Activated B cell treated with CpG ODN at 0.5 μM for 24 hours (primary cell): ENCODE results near the gene GMPR2. TPM values are rescaled to one million over a fixed set of nuclear protein-coding genes. Genes with fewer than 3 reads are reported as not detected.

Source experiments
- ATAC-seq: fragments of 200-7000 bp; cut with Tn5 transposase; one replicate; pipeline ENCODE4 v1.10.0; 2021; ENCODE audit warnings: low read depth, mild to moderate bottlenecking, moderate library complexity
- CTCF ChIA-PET: fragments of 350-600 bp; sonication (Branson Sonifier 250); formaldehyde crosslinking; loops from one replicate; lab custom pipeline; 2021; ENCODE audit warnings: antibody characterized with exemption; lab: Charles Lee
- POLR2A ChIA-PET: fragments of 350-600 bp; sonication (Branson Sonifier 250); formaldehyde crosslinking; loops from one replicate; lab custom pipeline; 2021; ENCODE audit warnings: antibody characterized with exemption; lab: Charles Lee
- DNase-seq: peaks from one replicate; pipeline ENCODE4 v3.0.0; 2022
- H3K27ac Mint-ChIP-seq: one replicate; pipeline ENCODE4 v1.8.0; 2020; ENCODE audit warnings: mixed read lengths
- H3K27me3 Mint-ChIP-seq: one replicate; pipeline ENCODE4 v1.8.0; 2021; ENCODE audit warnings: mixed read lengths
- H3K36me3 Mint-ChIP-seq: one replicate; pipeline ENCODE4 v1.8.0; 2021; ENCODE audit warnings: low read depth, mixed read lengths
- H3K4me1 Mint-ChIP-seq: one replicate; pipeline ENCODE4 v1.8.0; 2021; ENCODE audit warnings: mixed read lengths
- H3K4me3 Mint-ChIP-seq: one replicate; pipeline ENCODE4 v1.8.0; 2020; ENCODE audit warnings: mild to moderate bottlenecking, mixed read lengths
- H3K9me3 Mint-ChIP-seq: one replicate; pipeline ENCODE4 v1.8.0; 2020; ENCODE audit warnings: mixed read lengths
- CTCF ChIP-seq: fragments of 200-600 bp; IDR thresholded peaks from one replicate; pipeline ENCODE4 v1.8.0; 2022; ENCODE audit warnings: antibody characterized with exemption, mild to moderate bottlenecking
- intact Hi-C: fragments of 100-400 bp; cut with micrococcal nuclease; formaldehyde crosslinking; loops from one replicate; pipeline ENCODE4 v1.15.1; 2024
- total RNA-seq: library from RNA; stranded (reverse); gene quantifications from 2 replicates; pipeline ENCODE4 v1.2.3, GENCODE V29; 2022

Gene GMPR2
- total RNA-seq, 1 donor from 2014 or later = 50.2 TPM

- intact Hi-C loops = no loop called here
- peaks cover 23% of the 10 kb centered on the region for H3K36me3 Mint-ChIP-seq
Observed at GRCh38 chr14:24250354-24250753, 17.6 kb downstream of the GMPR2 start.

DNA sequence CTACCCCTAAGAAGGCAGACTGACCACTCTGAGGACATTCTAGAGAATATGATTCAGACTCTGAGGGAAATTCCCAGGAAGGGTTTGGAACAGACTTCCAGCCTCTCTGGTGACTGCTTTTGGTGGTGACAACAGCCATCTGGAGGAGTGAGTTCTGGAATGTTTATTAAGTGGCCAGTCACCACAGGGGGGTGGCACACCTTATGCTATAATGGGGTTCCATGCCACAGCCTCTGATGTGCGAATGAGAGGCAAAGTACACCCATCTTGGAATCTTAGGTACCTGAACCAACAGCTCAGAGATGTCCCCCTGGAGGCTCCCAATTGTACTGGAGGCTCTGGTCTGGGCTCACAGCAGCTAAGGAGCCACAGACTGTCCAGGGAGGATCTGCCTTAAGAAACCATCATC, 19.2 kb downstream of the GMPR2 start:
- Mint-ChIP-seq H3K4me1 (peaks cover 7% of the 10 kb centered on the region), H3K9me3 (no peaks in the 10 kb centered on the region), H3K27me3 (no peaks in the 10 kb centered on the region), H3K27ac (no peak overlapping the region), H3K4me3 (no peak overlapping the region), H3K36me3 (peaks cover 28% of the 10 kb centered on the region)
- CTCF ChIA-PET = interaction anchor here (0.8 to 2.0 kb wide), 3 partner anchors 29 to 144 kb away, joined by 3 to 7 read pairs (median 3); no protein-coding TSS in a partner anchor
- POLR2A ChIA-PET = interaction anchor here (1.5 to 2.3 kb wide), 2 partner anchors 9 to 19 kb away, joined by 8 to 15 read pairs; partner anchors contain the start of genes RABGGTA and TINF2
- intact Hi-C loops = no loop called here
- DNase-seq (no peak), ATAC-seq (no peak)
- no peak for TF ChIP-seq CTCF

More at GRCh38 chr14:24250354-24250753, 17.6 kb downstream of the GMPR2 start:
- no peaks in the 10 kb centered on the region for H3K27me3 Mint-ChIP-seq
- no peaks in the 10 kb centered on the region for H3K9me3 Mint-ChIP-seq
- ATAC-seq (no peak), DNase-seq (no peak)
- ChIA-PET CTCF (no interaction called here), POLR2A (interaction anchor here (1.1 kb wide), 1 partner anchor 8 kb away, joined by 6 read pairs; the partner anchor contains the start of gene TINF2)
- no peak overlapping the region for H3K27ac Mint-ChIP-seq
- H3K4me1 Mint-ChIP-seq = peaks cover 11% of the 10 kb centered on the region
- H3K4me3 Mint-ChIP-seq = no peak overlapping the region
- no peak for TF ChIP-seq CTCF

DNA sequence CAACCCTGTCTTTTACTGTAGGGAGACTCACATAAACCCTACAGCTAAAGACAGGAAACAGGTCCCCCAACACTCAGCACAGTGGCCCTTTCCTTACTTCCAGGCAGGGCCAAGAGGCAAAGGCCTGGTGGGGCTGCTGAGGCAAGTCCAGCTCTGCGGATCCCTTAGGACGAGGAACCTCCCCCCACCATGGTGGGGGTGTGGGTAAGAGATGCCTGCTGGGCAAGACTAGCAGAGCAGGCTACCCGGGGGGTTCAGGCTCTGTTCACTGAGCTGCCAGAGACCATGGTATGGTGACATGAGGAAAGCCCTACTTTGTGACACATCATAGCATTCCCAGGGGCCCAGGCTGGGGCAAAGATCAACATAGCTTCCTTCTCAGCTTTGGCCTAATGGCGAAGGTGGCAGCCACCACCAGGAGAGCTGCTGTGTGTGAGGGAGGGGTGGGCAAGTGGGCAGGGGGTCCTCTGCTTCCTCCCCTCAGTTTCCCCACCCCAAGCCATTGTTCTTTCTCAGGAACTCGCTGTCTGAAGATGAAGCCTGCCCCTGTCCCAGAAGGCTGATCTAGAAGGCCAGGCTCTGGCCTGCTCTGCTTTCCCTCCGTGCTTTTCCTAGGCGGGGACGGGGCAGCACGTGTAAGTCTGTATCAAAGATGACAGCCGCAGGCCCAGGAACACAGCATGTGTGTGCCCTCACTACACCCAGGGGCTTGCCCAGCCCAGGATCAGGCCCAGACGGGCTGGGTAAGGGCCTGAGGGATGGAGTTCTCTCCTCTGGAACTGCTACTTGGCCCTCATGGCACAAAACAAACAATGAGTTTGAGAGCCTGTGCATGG, 19.8 kb downstream of the GMPR2 start:
- no peak for ATAC-seq
- peaks cover 34% of the 10 kb centered on the region for H3K36me3 Mint-ChIP-seq
- DNase-seq = no peak
- no peaks in the 10 kb centered on the region for H3K27me3 Mint-ChIP-seq
- peaks cover 3% of the 10 kb centered on the region for H3K4me1 Mint-ChIP-seq
- H3K27ac Mint-ChIP-seq = no peak overlapping the region
- H3K4me3 Mint-ChIP-seq = no peak overlapping the region
- intact Hi-C loops = no loop called here
- ChIA-PET CTCF (interaction anchor here (0.8 to 2.0 kb wide), 3 partner anchors 18 to 144 kb away, joined by 3 to 7 read pairs (median 4); no protein-coding TSS in a partner anchor), POLR2A (interaction anchor here (1.5 to 2.3 kb wide), 2 partner anchors 10 to 19 kb away, joined by 8 to 15 read pairs; partner anchors contain the start of genes RABGGTA and TINF2)
- no peaks in the 10 kb centered on the region for H3K9me3 Mint-ChIP-seq
- TF ChIP-seq CTCF = no peak

GRCh38 chr14:24253936-24254335, 21.2 kb downstream of the GMPR2 start:
- Mint-ChIP-seq H3K4me1 (no peaks in the 10 kb centered on the region), H3K36me3 (peaks cover 33% of the 10 kb centered on the region), H3K4me3 (no peak overlapping the region), H3K9me3 (no peaks in the 10 kb centered on the region), H3K27me3 (no peaks in the 10 kb centered on the region), H3K27ac (no peak overlapping the region)
- intact Hi-C loops = no loop called here
- ATAC-seq (no peak), DNase-seq (no peak)
- no peak for TF ChIP-seq CTCF
- CTCF ChIA-PET = interaction anchor here (0.9 to 1.8 kb wide), 2 partner anchors 16 to 43 kb away, joined by 3 to 4 read pairs; no protein-coding TSS in a partner anchor
- POLR2A ChIA-PET = no interaction called here
